Keratinocyte (primary cell): ENCODE data around the gene SPRED2.

Source experiments
- EZH2 ChIP-seq: IDR thresholded peaks from one replicate; pipeline ENCODE4 v1.6.1; 2012; ENCODE audit warnings: inconsistent platforms, mild to moderate bottlenecking, low read length, moderate library complexity
- TF ChIP-seq, protein P1 (sequence below), 3 experiments: IDR thresholded peaks in 1 of 3; conservative IDR thresholded peaks in 1 of 3; optimal IDR thresholded peaks in 1 of 3; 2 replicates in 2 of 3; 3 replicates in 1 of 3; pipeline versions ENCODE3 to v1.5.1; 2011; ENCODE audit warnings: low read length in 3 of 3, mild to moderate bottlenecking in 3 of 3, moderate library complexity in 2 of 3, control low read depth in 1 of 3, inconsistent platforms in 1 of 3; ENCODE audit not compliant: insufficient read depth in 2 of 3; ENCODE audit errors: extremely low read depth in 1 of 3

DNA sequence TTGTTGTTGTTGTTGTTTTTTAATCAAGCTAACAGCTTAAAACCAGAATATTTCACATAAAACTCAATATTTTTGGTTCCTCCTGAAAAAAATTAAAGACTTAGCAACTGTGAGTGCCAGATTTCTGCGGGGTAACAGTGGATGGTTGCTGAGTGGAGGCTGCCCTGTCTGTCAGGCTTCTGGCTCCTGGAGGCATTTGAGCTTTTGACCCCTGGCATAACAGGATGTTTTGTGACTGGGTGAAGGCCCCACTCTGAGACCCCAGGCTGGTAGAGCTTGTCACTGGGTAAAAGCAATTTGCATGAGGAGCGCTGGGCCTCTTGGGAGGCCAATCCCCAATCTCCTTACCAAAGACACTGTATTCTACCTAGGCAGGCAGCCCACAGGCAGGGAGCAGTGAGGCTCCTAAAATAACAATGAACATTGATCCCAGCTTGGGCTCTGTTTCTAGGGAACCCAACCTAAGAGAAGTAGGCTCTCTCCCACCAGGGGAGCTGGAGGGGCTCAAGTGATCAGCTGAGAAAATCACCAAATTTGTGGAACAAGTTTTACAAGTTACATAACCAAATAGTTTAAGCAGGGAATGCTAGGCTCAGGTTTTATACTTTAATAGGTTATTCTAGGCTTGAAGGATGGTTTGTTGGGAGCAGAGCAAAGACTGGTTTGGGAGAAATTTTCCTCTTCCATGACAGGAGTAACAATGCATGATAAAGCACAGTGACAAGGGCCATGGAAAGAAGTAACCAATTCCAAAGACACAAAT, 5.9 kb upstream of the SPRED2 start:
- TF ChIP-seq EZH2, result no peak
- TF ChIP-seq, protein P1, sequence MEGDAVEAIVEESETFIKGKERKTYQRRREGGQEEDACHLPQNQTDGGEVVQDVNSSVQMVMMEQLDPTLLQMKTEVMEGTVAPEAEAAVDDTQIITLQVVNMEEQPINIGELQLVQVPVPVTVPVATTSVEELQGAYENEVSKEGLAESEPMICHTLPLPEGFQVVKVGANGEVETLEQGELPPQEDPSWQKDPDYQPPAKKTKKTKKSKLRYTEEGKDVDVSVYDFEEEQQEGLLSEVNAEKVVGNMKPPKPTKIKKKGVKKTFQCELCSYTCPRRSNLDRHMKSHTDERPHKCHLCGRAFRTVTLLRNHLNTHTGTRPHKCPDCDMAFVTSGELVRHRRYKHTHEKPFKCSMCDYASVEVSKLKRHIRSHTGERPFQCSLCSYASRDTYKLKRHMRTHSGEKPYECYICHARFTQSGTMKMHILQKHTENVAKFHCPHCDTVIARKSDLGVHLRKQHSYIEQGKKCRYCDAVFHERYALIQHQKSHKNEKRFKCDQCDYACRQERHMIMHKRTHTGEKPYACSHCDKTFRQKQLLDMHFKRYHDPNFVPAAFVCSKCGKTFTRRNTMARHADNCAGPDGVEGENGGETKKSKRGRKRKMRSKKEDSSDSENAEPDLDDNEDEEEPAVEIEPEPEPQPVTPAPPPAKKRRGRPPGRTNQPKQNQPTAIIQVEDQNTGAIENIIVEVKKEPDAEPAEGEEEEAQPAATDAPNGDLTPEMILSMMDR (optimal IDR thresholded peaks at IDR 0.05 in 1 of 3, IDR thresholded peaks at IDR 0.05 in 1 of 3, conservative IDR thresholded peaks at IDR 0.05 in 1 of 3; ENCODE audit: extremely low read depth in 1 of 3, insufficient read depth in 2 of 3, low read length in 3 of 3), result no peak
